CD14-positive monocyte (primary cell): Measurements from ENCODE around the gene GLT6D1. TPM values are rescaled to one million over a fixed set of nuclear protein-coding genes. Genes with fewer than 3 reads are reported as not detected.

Source experiments
- DNase-seq, 3 donors: peaks; one replicate each; pipeline ENCODE4 v3.0.0-alpha.2; 2011 to 2022
- H2AFZ ChIP-seq: 2 replicates; pipeline ENCODE4 v1.6.0; 2012; ENCODE audit warnings: mild to moderate bottlenecking, low read depth, low read length, inconsistent platforms; ENCODE audit not compliant: insufficient read depth, poor library complexity, severe bottlenecking
- H3K27ac ChIP-seq, 2 donors: 1 replicate in 1 of 2; 2 replicates in 1 of 2; pipeline ENCODE4 v1.5.1; 2012 to 2013; ENCODE audit warnings: low read length in 2 of 2, control low read depth in 1 of 2, inconsistent platforms in 1 of 2, low read depth in 1 of 2, mild to moderate bottlenecking in 1 of 2
- H3K27me3 ChIP-seq, 2 donors: one replicate each; pipeline versions ENCODE4 v1.6.0 to v1.6.1; 2011 to 2013; ENCODE audit warnings: low read length in 2 of 2; ENCODE audit not compliant: control insufficient read depth in 2 of 2, insufficient read depth in 2 of 2
- H3K36me3 ChIP-seq, 2 donors: replicated peaks in 1 of 2; 1 replicate in 1 of 2; 2 replicates in 1 of 2; pipeline versions ENCODE4 v1.5.1 to v1.6.1; 2012 to 2013; ENCODE audit warnings: low read length in 2 of 2, control low read depth in 1 of 2, inconsistent platforms in 1 of 2, mild to moderate bottlenecking in 1 of 2; ENCODE audit not compliant: insufficient read depth in 2 of 2, control insufficient read depth in 1 of 2
- H3K4me1 ChIP-seq, 2 donors: 1 replicate in 1 of 2; 2 replicates in 1 of 2; pipeline versions ENCODE4 v1.5.1 to v1.6.1; 2012 to 2013; ENCODE audit warnings: low read length in 2 of 2, control low read depth in 1 of 2, inconsistent platforms in 1 of 2, mild to moderate bottlenecking in 1 of 2, moderate library complexity in 1 of 2; ENCODE audit not compliant: insufficient read depth in 2 of 2, control insufficient read depth in 1 of 2
- H3K4me2 ChIP-seq: replicated peaks from 2 replicates; pipeline ENCODE3; 2012; ENCODE audit warnings: low read length, moderate library complexity, mild to moderate bottlenecking; ENCODE audit not compliant: poor library complexity, severe bottlenecking; ENCODE audit errors: extremely low read depth
- H3K4me3 ChIP-seq, 3 experiments: fragments of 200-600 bp in 1 of 3; sonication (generic) in 1 of 3; replicated peaks in 1 of 3; 1 replicate in 2 of 3; 2 replicates in 1 of 3; pipeline ENCODE4 v1.5.1; 2011 to 2013; ENCODE audit warnings: low read length in 3 of 3, mild to moderate bottlenecking in 3 of 3, control low read depth in 2 of 3, low read depth in 2 of 3, inconsistent platforms in 1 of 3, moderate library complexity in 1 of 3
- H3K79me2 ChIP-seq: 2 replicates; pipeline ENCODE4 v1.6.0; 2012; ENCODE audit warnings: mild to moderate bottlenecking, control low read depth, inconsistent platforms, low read length, moderate library complexity; ENCODE audit not compliant: insufficient read depth
- H3K9ac ChIP-seq: 2 replicates; pipeline ENCODE4 v1.6.0; 2017; ENCODE audit warnings: low read length, mild to moderate bottlenecking; ENCODE audit not compliant: insufficient read depth, poor library complexity, severe bottlenecking
- H3K9me3 ChIP-seq, 2 donors: replicated peaks in 1 of 2; 1 replicate in 1 of 2; 2 replicates in 1 of 2; pipeline versions ENCODE4 v1.5.1 to v1.6.1; 2012 to 2013; ENCODE audit warnings: low read length in 2 of 2, control low read depth in 1 of 2; ENCODE audit not compliant: control insufficient read depth in 1 of 2, insufficient read depth in 1 of 2
- H4K20me1 ChIP-seq: 2 replicates; pipeline ENCODE4 v1.6.0; 2012; ENCODE audit warnings: mild to moderate bottlenecking, low read length, control low read depth, moderate library complexity; ENCODE audit not compliant: insufficient read depth
- H3K27ac Mint-ChIP-seq, 7 donors: one replicate each; pipeline ENCODE4 v1.8.0; 2020; ENCODE audit warnings: mild to moderate bottlenecking in 7 of 7, mixed read lengths in 7 of 7, moderate library complexity in 6 of 7, inconsistent platforms in 2 of 7
- H3K27me3 Mint-ChIP-seq, 3 donors: one replicate each; pipeline ENCODE4 v1.8.0; 2021 to 2022; ENCODE audit warnings: low read depth in 3 of 3, mild to moderate bottlenecking in 3 of 3, mixed read lengths in 3 of 3, moderate library complexity in 3 of 3, inconsistent platforms in 1 of 3
- H3K36me3 Mint-ChIP-seq, 2 donors: one replicate each; pipeline ENCODE4 v1.8.0; 2020; ENCODE audit warnings: mixed read lengths in 2 of 2, inconsistent platforms in 1 of 2, mild to moderate bottlenecking in 1 of 2
- H3K4me1 Mint-ChIP-seq: one replicate; pipeline ENCODE4 v1.8.0; 2020; ENCODE audit warnings: mild to moderate bottlenecking, mixed read lengths
- H3K4me3 Mint-ChIP-seq, 2 donors: one replicate each; pipeline ENCODE4 v1.8.0; 2020; ENCODE audit warnings: mild to moderate bottlenecking in 2 of 2, mixed read lengths in 2 of 2, moderate library complexity in 1 of 2
- H3K9me3 Mint-ChIP-seq, 7 donors: one replicate each; pipeline ENCODE4 v1.8.0; 2020 to 2022; ENCODE audit warnings: mixed read lengths in 7 of 7, mild to moderate bottlenecking in 6 of 7, moderate library complexity in 6 of 7, inconsistent platforms in 2 of 7
- WGBS: methylation state at CpG from one replicate; pipeline ENCODE4 v1.1.5; 2013; ENCODE audit warnings: missing lambda C conversion rate; ENCODE audit not compliant: insufficient coverage; 5-methylcytosine and 5-hydroxymethylcytosine counted together
- intact Hi-C, 2 donors: fragments of 100-400 bp; cut with micrococcal nuclease; formaldehyde crosslinking; loops; one replicate each; pipeline versions ENCODE4 v1.15.0 to v1.15.1; 2023
- polyA plus RNA-seq, 3 donors: library from polyadenylated mRNA; depleted of rRNA in 1 of 3; unstranded in 2 of 3; stranded (reverse) in 1 of 3; fragments of 300-500 nt in 2 of 3; fragments of >200 nt in 1 of 3; fragmentation: Illumina TruSeq in 2 of 3; gene quantifications; 1 replicate in 2 of 3; 2 replicates in 1 of 3; pipeline ENCODE4 v1.2.3, GENCODE V29; 2012 to 2021
- TF ChIP-seq, protein P1 (sequence below): fragments of 200-600 bp; IDR thresholded peaks from one replicate; pipeline ENCODE4 v1.8.0; 2022; ENCODE audit warnings: antibody characterized with exemption, mild to moderate bottlenecking

The GLT6D1 gene
- polyA plus RNA-seq, 3 donors, result not detected

DNA sequence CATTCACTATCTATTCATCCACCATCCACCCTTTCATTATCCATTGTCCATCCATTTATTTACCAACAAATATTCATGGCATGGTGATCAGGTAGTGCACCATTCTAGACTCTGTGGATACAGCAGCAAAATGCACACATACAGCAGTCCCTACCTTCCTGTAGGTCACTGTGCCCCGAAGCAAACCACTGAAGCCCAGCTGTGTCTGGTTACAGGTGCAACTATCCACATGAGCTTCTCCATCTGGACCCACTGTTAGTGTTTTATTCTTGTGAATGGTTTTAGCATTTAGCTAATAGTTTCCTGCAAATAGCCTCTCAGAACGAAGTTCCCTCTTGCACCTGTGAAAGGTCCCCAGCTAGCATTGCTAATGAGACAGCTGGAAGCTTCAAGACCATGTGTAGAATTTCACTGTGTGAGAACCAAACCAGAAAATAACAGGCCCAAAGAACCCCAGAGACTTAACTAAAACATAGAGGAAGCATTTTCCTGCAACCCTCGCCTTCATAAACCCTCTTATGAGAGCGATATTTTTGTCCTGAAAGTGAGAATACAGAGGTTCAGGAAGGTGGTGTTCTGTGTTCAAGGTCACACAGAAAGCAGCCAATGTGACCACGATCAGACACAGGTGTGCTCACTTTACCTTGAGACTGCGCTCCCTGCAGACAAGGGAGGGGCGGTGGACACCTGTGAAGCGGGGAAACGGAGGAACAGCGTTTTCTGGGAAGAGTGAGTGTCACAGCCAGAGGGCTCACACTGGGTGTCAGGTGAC lies 59.3 kb downstream of the GLT6D1 start:
- Mint-ChIP-seq H3K36me3 (no peaks in the 10 kb centered on the region), H3K4me3 (no peak overlapping the region), H3K4me1 (no peaks in the 10 kb centered on the region), H3K27me3 (no peaks in the 10 kb centered on the region), H3K27ac (no peak overlapping the region), H3K9me3 (peaks cover 0 to 3% (median 0%) of the 10 kb centered on the region in 7 donors)
- Histone ChIP-seq H3K36me3 (no peaks in the 10 kb centered on the region), H3K4me1 (no peaks in the 10 kb centered on the region), H3K79me2 (no peaks in the 10 kb centered on the region), H3K9me3 (no peaks in the 10 kb centered on the region), H3K27me3 (no peaks in the 10 kb centered on the region), H3K27ac (no peak overlapping the region), H3K4me2 (no peak overlapping the region), H3K9ac (no peak overlapping the region), H3K4me3 (no peak overlapping the region), H2AFZ (no peak overlapping the region), H4K20me1 (no peaks in the 10 kb centered on the region)
- intact Hi-C loops, result no loop called here
- 71% methylated on average over 7 of the region's 10 CpGs for WGBS
- TF ChIP-seq, protein P1, sequence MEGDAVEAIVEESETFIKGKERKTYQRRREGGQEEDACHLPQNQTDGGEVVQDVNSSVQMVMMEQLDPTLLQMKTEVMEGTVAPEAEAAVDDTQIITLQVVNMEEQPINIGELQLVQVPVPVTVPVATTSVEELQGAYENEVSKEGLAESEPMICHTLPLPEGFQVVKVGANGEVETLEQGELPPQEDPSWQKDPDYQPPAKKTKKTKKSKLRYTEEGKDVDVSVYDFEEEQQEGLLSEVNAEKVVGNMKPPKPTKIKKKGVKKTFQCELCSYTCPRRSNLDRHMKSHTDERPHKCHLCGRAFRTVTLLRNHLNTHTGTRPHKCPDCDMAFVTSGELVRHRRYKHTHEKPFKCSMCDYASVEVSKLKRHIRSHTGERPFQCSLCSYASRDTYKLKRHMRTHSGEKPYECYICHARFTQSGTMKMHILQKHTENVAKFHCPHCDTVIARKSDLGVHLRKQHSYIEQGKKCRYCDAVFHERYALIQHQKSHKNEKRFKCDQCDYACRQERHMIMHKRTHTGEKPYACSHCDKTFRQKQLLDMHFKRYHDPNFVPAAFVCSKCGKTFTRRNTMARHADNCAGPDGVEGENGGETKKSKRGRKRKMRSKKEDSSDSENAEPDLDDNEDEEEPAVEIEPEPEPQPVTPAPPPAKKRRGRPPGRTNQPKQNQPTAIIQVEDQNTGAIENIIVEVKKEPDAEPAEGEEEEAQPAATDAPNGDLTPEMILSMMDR, result no peak
- DNase-seq, result no peak

DNA sequence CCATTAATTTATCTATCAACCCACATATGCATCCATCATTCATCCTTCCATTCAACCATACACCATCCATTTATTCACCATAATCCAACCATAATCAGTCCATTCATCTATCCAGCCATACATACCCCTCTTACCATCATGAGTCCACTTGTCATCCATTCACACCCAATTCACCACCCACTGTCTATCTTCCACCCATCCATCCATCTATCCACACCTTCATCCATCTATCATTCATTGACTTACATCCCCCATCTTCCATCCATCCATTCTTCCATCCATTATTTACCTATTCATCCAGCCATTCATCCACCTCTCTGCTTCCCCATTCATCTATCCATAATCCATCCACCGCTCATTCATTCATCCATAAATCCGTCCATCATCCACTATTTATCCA lies 60.0 kb downstream of the GLT6D1 start:
- Histone ChIP-seq H3K4me3 (no peak overlapping the region), H3K4me1 (no peaks in the 10 kb centered on the region), H3K36me3 (no peaks in the 10 kb centered on the region), H3K9ac (no peak overlapping the region), H3K9me3 (no peaks in the 10 kb centered on the region), H2AFZ (no peak overlapping the region), H3K27ac (no peak overlapping the region), H3K27me3 (no peaks in the 10 kb centered on the region), H3K4me2 (no peak overlapping the region), H4K20me1 (no peaks in the 10 kb centered on the region), H3K79me2 (no peaks in the 10 kb centered on the region)
- intact Hi-C loops, result no loop called here
- WGBS, result 25% methylated on average over 2 of the region's 2 CpGs
- Mint-ChIP-seq H3K9me3 (peaks cover 0 to 3% (median 0%) of the 10 kb centered on the region in 7 donors), H3K27me3 (peaks cover 0 to 2% (median 0%) of the 10 kb centered on the region in 3 donors), H3K27ac (no peak overlapping the region), H3K36me3 (no peaks in the 10 kb centered on the region), H3K4me3 (no peak overlapping the region), H3K4me1 (no peaks in the 10 kb centered on the region)
- TF ChIP-seq, protein P1, result no peak
- no peak for DNase-seq
